ENCODE data around the gene HTR4.

The HTR4 gene

GRCh38 chr5:148433826-148434225 lies 220.5 kb downstream of the HTR4 start:
- 0 out of 2 replicates have a peak, but pooled peaks cover 5% of the 10 kb centered on the region for H3K36me3 ChIP-seq (replicated peaks; ENCODE audit: insufficient read depth, low read length)
- no peaks in the 10 kb centered on the region for H3K79me2 ChIP-seq (ENCODE audit: low read length)

More at GRCh38 chr5:148433826-148434225, 220.5 kb downstream of the HTR4 start:
- no peak overlapping the region for H3K27ac ChIP-seq (ENCODE audit: low read length)
- TF ChIP-seq EZH2phosphoT487 (IDR thresholded peaks at IDR 0.05; ENCODE audit: low read length) (no peak), EZH2 (optimal IDR thresholded peaks at IDR 0.05; ENCODE audit: low read depth, low read length) (no peak), CTCF (IDR thresholded peaks at IDR 0.05; ENCODE audit: low read length) (no peak)
- H3K9me2 ChIP-seq (replicated peaks; ENCODE audit: insufficient read depth, low read length) = no peaks in the 10 kb centered on the region
- no peak overlapping the region for H3K9ac ChIP-seq (ENCODE audit: low read length)
- no peak for DNase-seq
- no peaks in the 10 kb centered on the region for H4K20me1 ChIP-seq (ENCODE audit: insufficient read depth, low read length)
- H3K4me3 ChIP-seq (ENCODE audit: low read length) = no peak overlapping the region
- no peak overlapping the region for H2AFZ ChIP-seq (ENCODE audit: low read length)
- no peaks in the 10 kb centered on the region for H3K27me3 ChIP-seq (replicated peaks; ENCODE audit: insufficient read depth, low read length)
- H3K4me2 ChIP-seq (ENCODE audit: low read depth, low read length) = no peak overlapping the region
- no peaks in the 10 kb centered on the region for H3F3A ChIP-seq (ENCODE audit: insufficient read depth, low read length)
- no peaks in the 10 kb centered on the region for H3K9me3 ChIP-seq (replicated peaks; ENCODE audit: insufficient read depth, low read length)
- no peaks in the 10 kb centered on the region for H3K4me1 ChIP-seq (ENCODE audit: low read length)
